T-helper 17 cell (primary cell): ENCODE measurements around the gene TMEM200C. TPM values are rescaled to one million over a fixed set of nuclear protein-coding genes. Genes with fewer than 3 reads are reported as not detected.

ENCODE experiments used
- ATAC-seq: fragments of 150-1000 bp; cut with Tn5 transposase; 2 replicates; pipeline ENCODE4 v1.10.0; 2021; ENCODE audit warnings: mild to moderate bottlenecking, moderate library complexity
- DNase-seq, 3 donors: peaks; one replicate each; pipeline versions ENCODE4 v3.0.0 to v3.0.0-alpha.2; 2020 to 2021
- H3K9me3 ChIP-seq: one replicate; pipeline ENCODE4 v1.7.0; 2013; ENCODE audit warnings: low read length, mild to moderate bottlenecking; ENCODE audit not compliant: control insufficient read depth, poor library complexity, severe bottlenecking
- H3K27ac Mint-ChIP-seq: one replicate; pipeline ENCODE4 v1.8.0; 2022; ENCODE audit warnings: mild to moderate bottlenecking, moderate library complexity, mixed read lengths
- H3K27me3 Mint-ChIP-seq: one replicate; pipeline ENCODE4 v1.8.0; 2022; ENCODE audit warnings: mixed read lengths
- H3K36me3 Mint-ChIP-seq: one replicate; pipeline ENCODE4 v1.8.0; 2022; ENCODE audit warnings: low read depth, mixed read lengths
- H3K4me1 Mint-ChIP-seq: one replicate; pipeline ENCODE4 v1.8.0; 2022; ENCODE audit warnings: mild to moderate bottlenecking, mixed read lengths
- H3K4me3 Mint-ChIP-seq: one replicate; pipeline ENCODE4 v1.8.0; 2022; ENCODE audit warnings: mild to moderate bottlenecking, moderate library complexity, mixed read lengths
- total RNA-seq, 4 donors: library from RNA in 2 of 4; stranded (reverse) in 2 of 4; gene quantifications; one replicate each; pipeline ENCODE4 v1.2.3 and lab custom pipeline; 2022 to 2026

The TMEM200C gene
- total RNA-seq, 2 donors from 2014 or later = not detected

GRCh38 chr18:5840547-5840946 is 54.8 kb downstream of the TMEM200C start:
- ATAC-seq (no peak), DNase-seq (no peak)
- Mint-ChIP-seq H3K27me3 (peaks cover 7% of the 10 kb centered on the region), H3K27ac (no peak overlapping the region), H3K4me3 (no peak overlapping the region), H3K4me1 (peaks cover 2% of the 10 kb centered on the region), H3K36me3 (peaks cover 2% of the 10 kb centered on the region)
- H3K9me3 ChIP-seq = no peaks in the 10 kb centered on the region

GRCh38 chr18:5840025-5840424 is 55.3 kb downstream of the TMEM200C start:
- H3K9me3 ChIP-seq = no peaks in the 10 kb centered on the region
- no peak for ATAC-seq
- DNase-seq = no peak
- Mint-ChIP-seq H3K27me3 (peaks cover 7% of the 10 kb centered on the region), H3K27ac (no peak overlapping the region), H3K4me3 (no peak overlapping the region), H3K4me1 (peaks cover 2% of the 10 kb centered on the region), H3K36me3 (peaks cover 2% of the 10 kb centered on the region)

- H3K4me3 Mint-ChIP-seq = no peak overlapping the region
- no peak for ATAC-seq
- peaks cover 2% of the 10 kb centered on the region for H3K4me1 Mint-ChIP-seq
- no peaks in the 10 kb centered on the region for H3K9me3 ChIP-seq
- peaks cover 2% of the 10 kb centered on the region for H3K36me3 Mint-ChIP-seq
- H3K27ac Mint-ChIP-seq = no peak overlapping the region
- H3K27me3 Mint-ChIP-seq = peaks cover 7% of the 10 kb centered on the region
- DNase-seq = no peak
Measured at GRCh38 chr18:5839102-5839501, 56.2 kb downstream of the TMEM200C start.
